Stomach (tissue), 4 donors: ENCODE results near the gene SAAL1.

ENCODE experiments used
- POLR2A ChIP-seq, 4 donors: fragments of 450-650 bp; IDR thresholded peaks; one replicate each; pipeline ENCODE4 v1.6.1; 2016; ENCODE audit warnings: antibody characterized with exemption in 4 of 4, control low read depth in 2 of 4, mild to moderate bottlenecking in 1 of 4, moderate library complexity in 1 of 4
- TF ChIP-seq, protein P1 (sequence below), 7 experiments: fragments of 450-650 bp in 4 of 7; fragments of 200-600 bp in 3 of 7; sonication (generic) in 3 of 7; IDR thresholded peaks; one replicate each; pipeline ENCODE4 v1.5.1; 2016 to 2019; ENCODE audit warnings: antibody characterized with exemption in 7 of 7, control low read depth in 2 of 7, mild to moderate bottlenecking in 1 of 7

DNA sequence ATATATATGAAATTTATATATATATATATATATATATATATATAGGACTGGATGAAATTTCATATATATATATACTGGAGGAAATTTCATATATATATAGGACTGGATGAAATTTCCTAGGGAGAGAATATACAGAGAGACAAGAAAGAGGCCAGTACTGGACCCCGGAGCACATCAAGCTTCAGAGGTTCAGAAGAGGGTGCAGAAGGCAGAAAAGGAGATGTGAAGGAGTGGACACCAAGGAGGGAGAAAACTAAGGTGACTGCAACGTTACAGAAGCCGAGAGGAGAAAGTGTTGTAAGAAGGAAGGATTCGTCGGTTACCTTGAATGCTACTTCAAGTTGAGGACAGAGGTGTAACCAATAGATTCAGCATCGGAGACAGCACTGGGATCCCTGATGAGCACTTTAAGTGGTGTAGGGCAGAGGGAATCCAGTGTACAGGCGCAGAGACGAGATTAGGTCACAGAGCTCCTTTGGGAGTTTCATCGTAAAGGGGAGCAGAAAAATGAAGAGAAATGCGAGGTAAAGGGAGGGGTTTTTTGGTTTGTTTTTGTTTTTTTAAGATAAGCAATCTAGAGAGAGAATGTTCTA is 51.3 kb downstream of the SAAL1 start:
- no peak for TF ChIP-seq POLR2A (IDR thresholded peaks at IDR 0.05)
- TF ChIP-seq, protein P1, sequence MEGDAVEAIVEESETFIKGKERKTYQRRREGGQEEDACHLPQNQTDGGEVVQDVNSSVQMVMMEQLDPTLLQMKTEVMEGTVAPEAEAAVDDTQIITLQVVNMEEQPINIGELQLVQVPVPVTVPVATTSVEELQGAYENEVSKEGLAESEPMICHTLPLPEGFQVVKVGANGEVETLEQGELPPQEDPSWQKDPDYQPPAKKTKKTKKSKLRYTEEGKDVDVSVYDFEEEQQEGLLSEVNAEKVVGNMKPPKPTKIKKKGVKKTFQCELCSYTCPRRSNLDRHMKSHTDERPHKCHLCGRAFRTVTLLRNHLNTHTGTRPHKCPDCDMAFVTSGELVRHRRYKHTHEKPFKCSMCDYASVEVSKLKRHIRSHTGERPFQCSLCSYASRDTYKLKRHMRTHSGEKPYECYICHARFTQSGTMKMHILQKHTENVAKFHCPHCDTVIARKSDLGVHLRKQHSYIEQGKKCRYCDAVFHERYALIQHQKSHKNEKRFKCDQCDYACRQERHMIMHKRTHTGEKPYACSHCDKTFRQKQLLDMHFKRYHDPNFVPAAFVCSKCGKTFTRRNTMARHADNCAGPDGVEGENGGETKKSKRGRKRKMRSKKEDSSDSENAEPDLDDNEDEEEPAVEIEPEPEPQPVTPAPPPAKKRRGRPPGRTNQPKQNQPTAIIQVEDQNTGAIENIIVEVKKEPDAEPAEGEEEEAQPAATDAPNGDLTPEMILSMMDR (IDR thresholded peaks at IDR 0.05) = no peak
